ENCODE data around the gene DNAI7.

DNAI7 gene

DNA sequence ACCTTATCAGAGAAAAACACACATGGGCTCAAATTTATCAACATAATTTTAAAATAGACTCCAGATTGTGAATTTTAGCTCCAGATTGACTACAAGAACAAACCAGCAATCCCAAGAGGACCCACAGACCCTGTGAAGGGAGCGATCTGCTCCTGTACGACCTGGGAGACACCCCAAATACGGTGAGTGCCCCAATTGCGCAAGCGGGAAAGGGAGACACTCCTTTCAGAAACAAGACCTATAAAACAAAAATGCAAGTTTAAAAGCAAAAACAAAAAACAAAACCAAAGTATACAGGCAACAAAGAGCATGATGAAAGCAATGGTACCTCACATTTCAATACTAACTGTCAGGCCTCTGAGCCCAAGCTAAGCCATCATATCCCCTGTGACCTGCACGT, 32.1 kb downstream of the DNAI7 start:
- DNase-seq = no peak

DNA sequence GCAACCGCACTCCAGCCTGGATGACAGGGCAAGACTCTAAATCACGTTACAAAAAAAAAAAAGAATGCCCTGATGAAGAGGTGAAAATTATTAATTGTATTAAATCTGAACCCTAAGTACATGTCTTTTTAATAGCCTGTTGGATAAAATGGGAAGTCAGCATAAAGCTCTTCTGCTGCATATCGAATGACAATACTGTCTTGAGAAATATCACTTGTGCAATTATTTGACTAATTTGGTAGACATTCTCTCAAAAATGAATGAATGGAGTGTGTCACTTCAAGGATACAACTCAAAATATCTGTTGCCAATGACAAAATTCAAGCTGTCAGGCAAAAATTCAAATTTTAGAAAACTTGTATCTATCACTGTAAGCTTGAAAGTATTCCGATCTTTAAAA, 38.9 kb downstream of the DNAI7 start:
- no peak for DNase-seq

DNA sequence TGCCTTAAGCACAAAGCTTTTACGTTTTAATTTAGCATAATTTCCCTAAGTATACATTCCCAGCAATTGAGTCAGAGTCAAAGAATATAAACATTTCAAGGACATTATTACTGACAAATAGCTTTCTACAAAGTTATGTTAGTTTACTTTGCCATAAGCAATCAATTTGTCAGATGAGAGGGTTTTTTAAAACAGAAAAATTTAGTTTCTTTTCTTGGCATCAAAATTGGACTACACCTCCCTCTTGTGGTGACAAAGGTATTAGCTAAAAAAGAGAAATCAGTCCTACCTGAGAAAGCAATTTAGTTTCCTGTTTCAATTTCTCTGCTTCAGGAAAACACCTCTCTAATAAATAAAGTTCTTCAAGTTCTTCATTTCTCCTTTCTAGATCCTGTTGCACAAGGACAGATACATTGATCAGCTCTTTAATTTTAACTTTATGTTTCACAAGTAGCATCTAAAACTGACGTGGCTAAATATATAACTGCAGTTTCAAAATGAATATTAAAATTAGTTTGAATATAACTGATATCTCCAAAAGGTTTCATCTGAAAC, 39.9 kb downstream of the DNAI7 start:
- peak; percentile 69 for DNase-seq

GRCh38 chr12:25152055-25152454, 42.9 kb downstream of the DNAI7 start:
- no peak for DNase-seq

DNA sequence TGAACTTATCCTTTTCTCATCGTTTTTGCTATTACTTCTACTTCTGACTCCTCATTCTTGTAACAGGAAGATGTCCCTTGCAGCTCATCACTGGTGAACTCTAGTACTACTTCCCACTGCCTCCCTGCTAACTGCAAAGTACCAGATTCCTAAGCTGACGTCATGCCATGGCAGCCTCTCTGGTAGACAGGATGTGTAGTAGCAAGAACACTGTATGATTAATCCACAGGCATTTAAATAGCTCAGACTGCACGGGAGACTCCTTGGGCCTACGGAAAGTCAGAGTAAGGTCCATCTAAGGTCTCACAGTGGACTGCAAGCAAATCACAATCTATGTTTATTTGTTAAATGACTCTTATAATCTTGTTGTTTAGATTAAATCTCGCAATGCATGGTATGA, 43.5 kb downstream of the DNAI7 start:
- DNase-seq = no peak

GRCh38 chr12:25146686-25147085, 48.3 kb downstream of the DNAI7 start:
- DNase-seq = no peak

DNA sequence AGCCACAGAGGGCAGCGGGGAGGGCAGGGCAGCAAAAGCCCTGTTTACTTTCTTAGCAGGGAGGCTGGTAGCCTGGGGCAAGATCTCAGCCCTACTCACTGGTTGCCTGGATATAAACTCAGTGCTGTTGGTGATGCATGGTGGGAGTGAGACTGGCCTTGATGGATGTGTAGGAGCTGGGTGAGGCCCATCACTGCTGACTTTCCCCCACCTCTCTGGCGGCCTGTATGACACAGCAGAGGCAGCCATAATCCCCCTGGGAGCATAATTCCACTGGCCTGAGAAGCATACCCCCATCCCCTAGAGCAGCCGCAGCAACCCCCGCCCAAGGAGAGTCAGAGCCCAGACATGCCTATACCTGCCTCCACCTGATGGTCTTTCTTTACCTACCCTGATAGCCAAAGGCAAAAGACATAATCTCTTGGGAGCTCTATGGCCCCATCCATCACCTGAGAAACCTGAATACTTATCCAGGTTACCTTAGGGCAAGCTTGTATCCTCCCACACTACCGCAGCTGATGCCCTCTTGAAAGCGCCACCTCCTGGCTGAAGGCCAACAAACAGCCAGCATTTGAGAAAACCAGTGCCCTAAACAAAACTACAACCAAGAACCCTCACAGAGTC, 59.3 kb downstream of the DNAI7 start:
- DNase-seq = no peak

DNA sequence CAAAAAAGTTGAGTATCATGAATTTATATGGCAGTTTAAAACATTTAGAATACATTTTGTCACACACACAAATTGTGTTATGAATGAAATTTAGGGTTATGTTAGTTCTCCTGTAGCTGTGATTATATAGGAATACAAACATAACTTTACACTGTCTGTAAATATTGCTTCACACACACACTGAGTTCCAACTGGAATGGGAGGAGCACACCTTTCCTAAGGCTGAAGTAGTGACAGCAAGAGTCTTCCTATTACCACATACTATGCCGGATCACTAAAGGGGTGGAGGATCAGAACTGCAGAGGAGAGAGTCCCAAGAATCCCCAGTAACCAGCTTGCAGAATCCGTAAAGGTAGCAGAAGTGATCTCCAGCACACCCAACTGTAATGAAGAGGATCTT, 63.7 kb downstream of the DNAI7 start:
- DNase-seq = no peak

- DNase-seq = peak; percentile 70
Observed at GRCh38 chr12:25130741-25131188, 64.2 kb downstream of the DNAI7 start.

- no peak for DNase-seq
Observed at GRCh38 chr12:25126746-25127145, 68.2 kb downstream of the DNAI7 start.

DNA sequence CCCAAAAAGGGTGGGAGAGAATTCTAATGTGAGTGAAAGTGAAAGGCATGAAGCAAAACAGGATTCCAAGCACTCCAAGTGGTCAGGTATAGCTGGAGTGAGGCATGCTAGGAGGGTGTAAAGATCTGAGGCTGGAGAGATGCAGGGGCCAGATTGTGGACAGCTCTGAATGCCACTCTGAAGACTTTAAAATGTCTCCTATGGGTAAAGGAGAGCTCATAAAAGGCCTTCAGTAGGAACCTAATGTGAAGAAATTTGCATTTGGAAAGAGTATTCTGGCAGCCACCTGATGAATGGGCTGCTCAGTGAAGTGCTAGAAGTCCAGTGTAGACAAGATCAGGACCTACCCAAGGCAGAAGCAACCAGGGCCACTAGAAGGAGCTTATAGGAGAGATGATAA, 68.9 kb downstream of the DNAI7 start:
- DNase-seq = no peak

- no peak for DNase-seq
Observed at GRCh38 chr12:25124493-25124892, 70.5 kb downstream of the DNAI7 start.

DNA sequence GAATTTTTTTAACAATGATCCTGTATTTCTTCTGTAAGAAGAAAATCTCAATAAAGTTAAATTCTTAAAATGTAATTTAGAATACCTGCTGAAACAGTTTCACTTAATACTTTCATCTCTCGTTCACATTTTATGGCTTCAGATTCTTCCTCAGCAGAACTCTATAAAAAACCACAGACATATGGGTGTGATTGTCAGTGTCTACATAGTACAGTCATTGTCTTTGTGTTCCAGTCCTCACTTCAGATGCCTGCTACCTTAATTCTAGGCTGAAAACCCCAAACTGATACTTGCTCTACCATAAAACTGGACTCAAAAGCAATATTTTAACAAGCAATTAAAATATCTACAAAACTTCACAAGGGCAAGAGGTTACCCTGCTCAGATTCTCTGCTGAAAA, 71.8 kb downstream of the DNAI7 start:
- no peak for DNase-seq

GRCh38 chr12:25121916-25122315, 73.0 kb downstream of the DNAI7 start:
- DNase-seq = no peak

DNA sequence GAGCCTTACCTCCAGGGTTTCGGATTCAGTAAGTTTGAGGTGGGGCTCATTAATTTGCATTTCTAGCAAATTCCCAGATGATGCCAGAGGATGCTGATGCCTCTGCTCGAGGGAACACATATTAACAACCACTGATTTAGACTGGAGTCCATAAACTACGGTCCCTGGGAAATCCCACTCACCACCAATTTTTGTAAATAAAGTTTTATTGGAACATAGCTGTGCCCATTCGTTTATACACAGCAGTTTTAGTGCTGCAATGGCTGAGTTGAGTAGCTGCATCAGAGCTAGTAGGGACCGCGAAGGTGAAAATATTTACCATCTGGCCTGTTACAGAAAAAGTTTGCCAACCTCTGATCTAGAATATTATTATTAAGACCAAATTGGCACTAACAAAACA, 73.8 kb downstream of the DNAI7 start:
- DNase-seq = no peak

DNA sequence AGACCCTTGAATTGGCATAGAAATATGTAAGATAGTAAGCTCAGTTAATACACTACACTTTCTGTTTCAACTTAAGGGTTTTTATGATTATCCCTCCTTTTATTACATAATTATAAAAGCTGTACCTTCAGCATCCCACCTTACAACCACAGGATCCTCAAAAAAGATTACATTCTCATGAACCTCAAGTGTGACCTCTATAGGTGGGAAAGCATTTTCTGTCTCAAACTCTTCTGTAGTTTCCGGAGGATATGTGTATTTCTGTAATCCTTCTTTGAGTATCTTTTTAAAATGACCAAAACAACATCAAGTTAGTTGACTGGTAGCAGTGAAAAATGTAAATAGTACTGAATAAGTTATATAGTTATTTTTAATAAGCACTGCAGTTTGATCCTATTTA, 75.9 kb downstream of the DNAI7 start:
- DNase-seq = no peak

DNA sequence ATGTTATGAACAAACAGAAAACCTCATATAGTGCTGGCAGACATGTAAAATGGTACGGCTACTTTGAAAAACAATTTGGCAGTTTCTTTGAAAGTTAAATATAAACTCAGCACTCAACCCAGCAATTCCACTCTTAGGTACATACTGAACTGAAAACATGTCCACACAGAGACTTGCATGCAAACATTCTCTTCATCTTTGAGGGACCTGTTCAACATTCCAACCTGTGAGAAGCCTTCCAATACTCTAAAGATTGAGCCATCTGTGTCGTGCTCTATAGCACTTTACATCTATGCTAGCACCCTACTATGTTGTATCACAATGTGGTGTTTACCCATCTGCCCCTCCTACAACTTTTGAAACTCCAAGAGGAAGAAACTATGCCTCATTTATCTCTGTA, 79.3 kb downstream of the DNAI7 start:
- no peak for DNase-seq

DNA sequence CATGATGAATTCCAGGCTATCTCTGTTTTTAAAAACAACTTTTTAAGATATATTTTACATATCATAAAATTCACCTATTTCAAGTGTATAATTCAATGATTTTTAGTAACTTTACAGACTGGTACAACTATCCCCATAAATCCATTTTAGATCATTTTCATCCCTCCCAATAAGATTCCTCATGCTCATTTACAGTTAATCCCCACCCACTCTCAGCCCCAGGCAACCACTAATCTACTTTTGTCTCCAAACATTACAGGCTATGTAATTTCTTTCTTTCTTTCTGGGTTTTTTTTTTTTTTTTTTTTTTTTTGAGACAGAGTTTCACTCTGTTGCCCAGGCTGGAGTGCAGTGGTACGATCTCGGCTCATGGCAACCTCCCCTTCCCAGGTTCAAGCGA, 81.3 kb downstream of the DNAI7 start:
- no peak for DNase-seq

DNA sequence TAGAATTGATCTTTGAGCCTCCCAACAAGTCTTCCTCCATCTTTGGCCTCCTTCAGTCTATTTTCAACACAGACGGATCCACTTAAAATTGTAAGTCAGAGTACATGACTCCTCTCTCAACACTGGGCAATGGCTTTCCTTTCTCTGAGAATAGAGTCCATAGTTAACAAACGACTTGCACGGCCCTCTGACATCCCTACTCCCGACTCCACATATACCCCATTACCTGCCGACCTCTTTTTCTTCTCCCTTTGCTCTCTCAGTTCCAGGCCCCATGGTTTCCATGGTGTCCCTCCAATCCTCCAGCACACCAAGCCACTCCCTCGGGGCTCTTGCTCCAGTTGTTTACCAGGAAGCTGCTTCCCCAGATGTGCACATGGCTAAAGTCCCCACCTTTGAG, 84.7 kb downstream of the DNAI7 start:
- no peak for DNase-seq

GRCh38 chr12:25107920-25108319, 87.0 kb downstream of the DNAI7 start:
- DNase-seq = no peak

DNA sequence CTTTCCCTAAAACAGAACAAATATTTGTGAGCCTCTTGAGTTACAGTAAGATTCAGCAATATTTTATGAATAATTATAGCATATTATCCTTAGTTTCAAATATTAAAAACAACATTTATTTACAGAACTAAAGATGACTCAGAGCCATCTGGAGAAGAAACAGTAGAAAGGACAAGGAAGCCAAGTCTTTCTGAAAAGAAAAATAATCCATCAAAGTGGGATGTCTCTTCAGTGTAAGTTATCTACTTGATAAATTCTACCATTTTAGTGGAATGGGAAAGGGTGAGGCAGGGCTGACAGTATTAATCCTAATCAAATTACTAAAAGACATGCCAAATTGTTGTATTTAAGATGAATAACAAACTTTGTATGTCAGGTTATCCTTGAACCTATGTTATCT, 88.1 kb downstream of the DNAI7 start:
- DNase-seq = no peak

DNA sequence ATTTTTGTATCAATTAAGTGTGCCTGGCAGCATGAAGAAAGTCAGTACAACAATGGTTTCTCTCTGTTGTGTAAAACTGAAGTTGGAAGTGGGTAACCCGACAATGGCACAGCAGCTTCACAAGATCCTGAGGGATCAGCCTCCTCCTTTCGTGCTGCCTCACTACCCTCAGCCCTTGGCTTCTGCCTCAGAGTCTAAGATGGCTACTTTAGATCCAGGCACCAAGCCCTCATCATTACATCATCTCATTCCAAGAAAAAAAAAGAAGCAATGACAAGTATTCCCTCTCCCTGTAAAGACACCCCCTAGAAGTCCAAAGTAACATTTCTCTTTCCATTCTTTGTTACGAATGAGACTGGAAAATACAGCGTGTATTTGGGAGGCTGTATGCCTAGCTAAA, 92.6 kb downstream of the DNAI7 start:
- no peak for DNase-seq

DNA sequence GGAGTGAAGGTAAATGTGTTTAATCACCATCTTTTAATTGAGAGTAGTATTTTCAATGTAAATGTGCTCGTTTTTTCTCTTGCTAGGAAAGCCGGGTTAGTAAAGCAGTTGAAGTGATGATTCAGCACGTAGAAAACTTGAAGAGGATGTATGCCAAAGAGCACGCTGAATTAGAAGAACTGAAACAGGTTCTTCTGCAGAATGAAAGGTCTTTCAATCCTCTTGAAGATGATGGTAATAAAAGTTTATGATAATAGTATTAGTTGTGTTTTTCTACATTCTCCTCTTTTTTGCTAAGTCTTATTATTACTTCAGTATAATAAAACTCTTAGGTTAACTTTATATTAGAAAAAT, 93.9 kb downstream of the DNAI7 start:
- no peak for DNase-seq

DNA sequence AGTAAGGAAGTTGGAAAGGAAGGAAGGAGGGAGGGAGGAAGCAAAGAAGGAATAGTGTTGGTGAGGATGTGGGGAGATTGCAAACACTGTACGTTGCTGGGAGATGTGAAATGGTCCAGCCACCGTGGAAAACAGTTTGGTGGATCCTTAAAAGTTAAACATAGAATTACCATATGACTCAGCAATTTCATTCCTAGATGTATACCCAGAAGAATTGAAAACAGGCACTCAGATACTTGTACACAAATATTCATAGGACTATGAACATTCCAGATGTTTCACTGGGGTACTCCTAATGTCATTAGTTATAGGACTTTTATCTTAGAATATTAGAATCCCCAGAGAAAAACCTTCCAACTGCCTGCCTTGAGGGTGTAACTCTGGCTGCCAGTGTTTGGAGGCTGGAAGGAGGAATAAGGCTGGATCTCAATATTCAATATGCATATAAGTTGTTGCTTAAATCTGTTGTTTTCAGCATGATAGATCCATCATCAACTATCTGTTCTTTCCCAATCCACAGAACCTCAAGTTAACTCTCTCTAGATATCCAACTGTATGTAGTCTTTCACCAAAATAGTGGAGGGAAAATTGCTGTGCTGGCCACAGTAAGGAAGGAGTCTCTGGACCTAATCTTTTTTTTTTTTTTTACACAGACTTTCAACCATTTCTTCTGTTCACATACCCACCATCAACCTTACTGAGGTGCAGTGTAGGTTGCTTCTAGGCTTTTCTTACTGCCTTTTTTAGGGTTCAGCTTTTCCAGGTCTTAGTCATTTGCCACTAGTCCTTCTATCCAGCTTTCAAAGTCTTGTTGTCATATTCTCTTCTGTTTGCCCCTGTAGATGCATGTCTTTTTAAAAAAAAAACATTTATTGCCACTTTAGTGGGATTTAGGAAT, 94.5 kb downstream of the DNAI7 start:
- no peak for DNase-seq

Data from CD4-positive, alpha-beta T cell treated with Interleukin-17A for 1 hour (primary cell).